HAP-1 (cell line): ENCODE data around the gene ZNF624.

Experiments
- DNase-seq, 2 experiments: peaks; one replicate each; pipeline ENCODE4 v3.0.0-alpha.2; 2016 to 2020; ENCODE audit warnings: low spot score in 2 of 2
- H3K27me3 ChIP-seq: fragments of 250-450 bp; sonication (Bioruptor Pico); 2 replicates; pipeline ENCODE4 v1.5.1; 2020; ENCODE audit warnings: low read depth, mild to moderate bottlenecking, moderate library complexity
- H3K36me3 ChIP-seq: fragments of 250-450 bp; sonication (Bioruptor Pico); replicated peaks from 2 replicates; pipeline ENCODE4 v1.5.1; 2020; ENCODE audit warnings: mild to moderate bottlenecking
- H3K4me1 ChIP-seq: fragments of 250-450 bp; sonication (Bioruptor Pico); 2 replicates; pipeline ENCODE4 v1.5.1; 2020; ENCODE audit warnings: mild to moderate bottlenecking
- H3K4me3 ChIP-seq: fragments of 250-450 bp; sonication (Bioruptor Pico); 2 replicates; pipeline ENCODE4 v1.5.1; 2020; ENCODE audit warnings: mild to moderate bottlenecking, moderate library complexity
- H3K9me3 ChIP-seq: fragments of 250-450 bp; sonication (Bioruptor Pico); 2 replicates; pipeline ENCODE4 v1.5.1; 2020; ENCODE audit warnings: mild to moderate bottlenecking, moderate library complexity
- in situ Hi-C: fragments of 300-500 bp; cut with MboI; formaldehyde crosslinking; loops from 3 replicates; pipeline ENCODE4 v1.14.3; 2020; ENCODE audit warnings: low sequenced_read_pairs, inconsistent platforms, mixed read lengths

The ZNF624 gene

DNA sequence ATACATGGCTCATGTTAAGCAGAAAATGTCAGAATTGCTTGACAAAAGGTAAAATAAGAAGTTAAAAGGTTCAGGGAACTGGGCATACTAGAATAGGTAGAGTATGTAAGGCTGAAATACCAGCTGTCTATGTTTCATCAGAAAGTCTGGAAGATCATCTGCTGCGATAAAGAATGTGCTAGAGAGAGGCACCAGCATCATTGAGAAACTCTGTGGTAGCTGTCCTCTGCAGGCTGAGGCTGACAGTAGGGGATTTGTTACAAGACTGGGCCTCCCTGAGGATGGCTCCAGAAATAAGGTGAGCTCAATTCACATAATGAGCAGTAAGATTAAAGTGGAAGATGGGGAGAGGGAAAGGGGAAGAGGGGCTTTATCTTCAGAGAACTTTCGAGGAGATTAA lies 80.2 kb downstream of the ZNF624 start:
- in situ Hi-C loops: loop anchor here (25.0 kb wide), 1 partner anchor 289 kb away; no protein-coding TSS in a partner anchor
- Histone ChIP-seq H3K4me3 (no peak overlapping the region), H3K4me1 (peaks cover 1% of the 10 kb centered on the region; the same call in 1 of the 2 replicates), H3K27me3 (0 out of 2 replicates have a peak, but pooled peaks cover 2% of the 10 kb centered on the region), H3K9me3 (no peaks in the 10 kb centered on the region; the same call in 1 of the 2 replicates), H3K36me3 (no peaks in the 10 kb centered on the region)
- DNase-seq: no peak
